Transverse colon (tissue), 4 donors: ENCODE data around the gene SPEM1. TPM values are rescaled to one million over a fixed set of nuclear protein-coding genes. Genes with fewer than 3 reads are reported as not detected.

Experiments
- DNase-seq: peaks from one replicate; pipeline ENCODE4 v3.0.0-alpha.2; 2019
- H3K27ac ChIP-seq, 4 donors: fragments of 200-600 bp; sonication (generic); 2 replicates each; pipeline ENCODE4 v1.5.1; 2016 to 2018; ENCODE audit warnings: inconsistent platforms in 4 of 4
- H3K27me3 ChIP-seq: fragments of 200-600 bp; sonication (generic); 2 replicates; pipeline ENCODE4 v1.5.1; 2017; ENCODE audit warnings: inconsistent platforms
- H3K36me3 ChIP-seq, 4 donors: fragments of 200-600 bp; sonication (generic); 2 replicates each; pipeline ENCODE4 v1.5.1; 2017 to 2019; ENCODE audit warnings: inconsistent platforms in 4 of 4
- H3K4me1 ChIP-seq, 4 donors: fragments of 200-600 bp; sonication (generic); 2 replicates each; pipeline ENCODE4 v1.5.1; 2017 to 2020; ENCODE audit warnings: inconsistent platforms in 4 of 4
- H3K4me3 ChIP-seq, 4 donors: fragments of 200-600 bp; sonication (generic); 1 replicate in 1 of 4; 2 replicates in 3 of 4; pipeline versions ENCODE4 v1.5.1 to v1.6.1; 2017 to 2019; ENCODE audit warnings: inconsistent platforms in 4 of 4
- H3K9me3 ChIP-seq, 2 donors: fragments of 200-600 bp; sonication (generic); 2 replicates each; pipeline ENCODE4 v1.5.1; 2017 to 2019; ENCODE audit warnings: inconsistent platforms in 2 of 2
- EP300 ChIP-seq: sonication (generic); formaldehyde crosslinking; IDR thresholded peaks from one replicate; pipeline ENCODE4 v1.6.1; 2017; ENCODE audit warnings: antibody characterized with exemption, low read depth
- POLR2A ChIP-seq: fragments of 450-650 bp; IDR thresholded peaks from one replicate; pipeline ENCODE4 v1.6.1; 2016; ENCODE audit warnings: antibody characterized with exemption, mild to moderate bottlenecking, moderate library complexity
- POLR2AphosphoS5 ChIP-seq, 3 donors: sonication (generic); formaldehyde crosslinking; IDR thresholded peaks; one replicate each; pipeline ENCODE4 v1.6.1; 2016; ENCODE audit warnings: antibody characterized with exemption in 3 of 3
- WGBS, 2 donors: methylation state at CpG; one replicate each; pipeline ENCODE4 v1.1.5; 2018; ENCODE audit warnings: low coverage in 1 of 2; 5-methylcytosine and 5-hydroxymethylcytosine counted together
- in situ Hi-C, 4 donors: fragments of 200-750 bp; cut with MboI; loops; one replicate each; pipeline versions ENCODE4 v1.15.0 to v1.15.1; 2017; ENCODE audit warnings: low sequenced_read_pairs in 3 of 4, low pct_ligation_motif_present in 1 of 4, low pct_unique_long_range_greater_than_20kb in 1 of 4
- intact Hi-C: fragments of 100-400 bp; cut with DNase I; formaldehyde crosslinking; loops from one replicate; pipeline ENCODE4 v1.15.1; 2023; ENCODE audit warnings: low total_unique reads
- total RNA-seq, 4 donors: library from RNA; depleted of rRNA; stranded (reverse); fragments of >200 nt; gene quantifications; one replicate each; pipeline ENCODE4 v1.1.0, GENCODE V29; 2016
- TF ChIP-seq, protein P1 (sequence below), 5 experiments: fragments of 200-600 bp in 3 of 5; fragments of 450-650 bp in 2 of 5; sonication (generic) in 3 of 5; IDR thresholded peaks; 1 replicate in 2 of 5; 2 replicates in 3 of 5; pipeline ENCODE4 v1.5.1; 2016 to 2017; ENCODE audit warnings: antibody characterized with exemption in 5 of 5, inconsistent platforms in 3 of 5, mild to moderate bottlenecking in 2 of 5, moderate library complexity in 1 of 5

Gene SPEM1
- total RNA-seq, 4 donors from 2014 or later, result not detected

- Histone ChIP-seq H3K27ac (peak overlapping the region; percentile 14 to 60 (median 40)), H3K27me3 (no peaks in the 10 kb centered on the region), H3K4me1 (peaks cover 6 to 22% (median 22%) of the 10 kb centered on the region in 4 donors), H3K4me3 (peak overlapping the region; percentile 1 to 40 (median 26)), H3K36me3 (no peaks in the 10 kb centered on the region), H3K9me3 (no peaks in the 10 kb centered on the region)
- 70% methylated on average over 55 of the region's 65 CpGs; no CpG with 5 or more reads in 1 of the 2 donors for WGBS, 2 donors
- TF ChIP-seq, protein P1, sequence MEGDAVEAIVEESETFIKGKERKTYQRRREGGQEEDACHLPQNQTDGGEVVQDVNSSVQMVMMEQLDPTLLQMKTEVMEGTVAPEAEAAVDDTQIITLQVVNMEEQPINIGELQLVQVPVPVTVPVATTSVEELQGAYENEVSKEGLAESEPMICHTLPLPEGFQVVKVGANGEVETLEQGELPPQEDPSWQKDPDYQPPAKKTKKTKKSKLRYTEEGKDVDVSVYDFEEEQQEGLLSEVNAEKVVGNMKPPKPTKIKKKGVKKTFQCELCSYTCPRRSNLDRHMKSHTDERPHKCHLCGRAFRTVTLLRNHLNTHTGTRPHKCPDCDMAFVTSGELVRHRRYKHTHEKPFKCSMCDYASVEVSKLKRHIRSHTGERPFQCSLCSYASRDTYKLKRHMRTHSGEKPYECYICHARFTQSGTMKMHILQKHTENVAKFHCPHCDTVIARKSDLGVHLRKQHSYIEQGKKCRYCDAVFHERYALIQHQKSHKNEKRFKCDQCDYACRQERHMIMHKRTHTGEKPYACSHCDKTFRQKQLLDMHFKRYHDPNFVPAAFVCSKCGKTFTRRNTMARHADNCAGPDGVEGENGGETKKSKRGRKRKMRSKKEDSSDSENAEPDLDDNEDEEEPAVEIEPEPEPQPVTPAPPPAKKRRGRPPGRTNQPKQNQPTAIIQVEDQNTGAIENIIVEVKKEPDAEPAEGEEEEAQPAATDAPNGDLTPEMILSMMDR (IDR thresholded peaks at IDR 0.05), result no peak
- TF ChIP-seq POLR2AphosphoS5 (IDR thresholded peaks at IDR 0.05), result peak in 1 of 3 donors; percentile 7
- intact Hi-C loops, result no loop called here
- peak; percentile 54 for DNase-seq
- in situ Hi-C loops, result no loop called here
Measured at GRCh38 chr17:7383742-7384488, 36.2 kb upstream of the SPEM1 start.

- Histone ChIP-seq H3K4me3 (peak overlapping the region in 3 of 4 donors; percentile 22 to 40 (median 31)), H3K36me3 (no peaks in the 10 kb centered on the region), H3K4me1 (peaks cover 6 to 22% (median 22%) of the 10 kb centered on the region in 4 donors), H3K27me3 (no peaks in the 10 kb centered on the region), H3K27ac (peak overlapping the region; percentile 14 to 60 (median 40)), H3K9me3 (no peaks in the 10 kb centered on the region)
- 75 to 100% methylated on average over 4 to 23 of the region's 23 CpGs for WGBS, 2 donors
- TF ChIP-seq POLR2A (no peak), EP300 (no peak)
- intact Hi-C loops (no loop called here), in situ Hi-C loops (no loop called here)
- no peak for DNase-seq
Measured at GRCh38 chr17:7384489-7385081, 35.5 kb upstream of the SPEM1 start.

DNA sequence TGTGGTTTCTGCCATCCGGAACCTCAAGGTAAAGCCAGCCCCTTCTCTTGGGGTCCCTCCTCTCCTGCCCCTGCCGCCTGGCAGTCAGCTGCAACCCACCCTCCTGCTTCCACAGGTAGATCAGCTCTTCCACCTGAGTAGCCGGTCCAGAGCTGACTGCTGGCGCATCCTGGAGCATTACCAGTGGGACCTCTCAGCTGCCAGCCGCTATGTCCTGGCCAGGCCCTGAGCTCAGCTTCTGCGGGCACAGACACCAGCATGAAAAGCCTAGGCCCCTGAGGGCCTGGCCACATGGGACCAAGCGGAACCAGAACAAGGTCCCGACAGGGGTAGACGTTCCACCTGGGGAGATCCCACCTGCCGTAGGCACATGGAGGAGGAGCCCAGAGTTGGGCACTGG is 31.3 kb upstream of the SPEM1 start:
- in situ Hi-C loops (no loop called here), intact Hi-C loops (no loop called here)
- Histone ChIP-seq H3K9me3 (no peaks in the 10 kb centered on the region), H3K27me3 (no peaks in the 10 kb centered on the region), H3K27ac (no peak overlapping the region), H3K4me3 (no peak overlapping the region), H3K4me1 (peaks cover 9 to 14% (median 10%) of the 10 kb centered on the region in 4 donors), H3K36me3 (no peaks in the 10 kb centered on the region)
- 93% methylated on average over 6 of the region's 10 CpGs; no CpG with 5 or more reads in 1 of the 2 donors for WGBS, 2 donors
- DNase-seq, result no peak
- TF ChIP-seq, protein P1 (IDR thresholded peaks at IDR 0.05), result no peak
- TF ChIP-seq POLR2AphosphoS5 (IDR thresholded peaks at IDR 0.05), result no peak
- no peak for TF ChIP-seq POLR2A
- no peak for TF ChIP-seq EP300

- intact Hi-C loops (no loop called here), in situ Hi-C loops (no loop called here)
- no peak for DNase-seq
- TF ChIP-seq, protein P1 (IDR thresholded peaks at IDR 0.05), result no peak
- TF ChIP-seq POLR2A, result no peak
- TF ChIP-seq POLR2AphosphoS5 (IDR thresholded peaks at IDR 0.05), result no peak
- Histone ChIP-seq H3K4me3 (no peak overlapping the region), H3K27ac (no peak overlapping the region), H3K9me3 (no peaks in the 10 kb centered on the region), H3K36me3 (no peaks in the 10 kb centered on the region), H3K27me3 (no peaks in the 10 kb centered on the region), H3K4me1 (peaks cover 10 to 20% (median 14%) of the 10 kb centered on the region in 4 donors)
- WGBS, 2 donors, result 92% methylated on average over 19 of the region's 19 CpGs; no CpG with 5 or more reads in 1 of the 2 donors
Measured at GRCh38 chr17:7389924-7390910, 29.9 kb upstream of the SPEM1 start.
